Middle frontal gyrus (tissue), 1 donor: ENCODE measurements around the gene WNT6.

Experiments used
- DNase-seq: peaks from one replicate; pipeline ENCODE4 v3.0.0-alpha.2; 2015; ENCODE audit warnings: low spot score; ENCODE audit errors: extremely low spot score

WNT6 gene

DNA sequence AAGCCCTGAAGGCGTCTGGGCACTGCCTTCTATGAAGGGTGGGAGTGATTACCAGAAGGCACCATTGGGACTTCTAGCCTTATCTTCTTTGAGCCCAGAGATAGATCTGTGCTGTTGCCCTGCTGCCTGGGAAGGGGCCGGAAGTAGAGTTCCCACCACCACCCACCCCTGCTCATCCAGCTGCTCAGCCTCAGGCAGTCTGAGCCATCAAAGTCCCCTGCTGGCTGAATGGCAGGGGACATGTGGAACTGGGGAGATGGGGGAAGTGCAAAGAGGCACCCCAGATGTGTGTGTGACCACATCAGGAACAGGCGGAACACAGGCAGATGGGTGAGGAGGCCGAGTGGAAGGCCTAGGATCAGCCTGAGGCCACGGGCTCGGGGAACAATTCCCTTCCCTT is 17.7 kb downstream of the WNT6 start:
- no peak for DNase-seq

DNA sequence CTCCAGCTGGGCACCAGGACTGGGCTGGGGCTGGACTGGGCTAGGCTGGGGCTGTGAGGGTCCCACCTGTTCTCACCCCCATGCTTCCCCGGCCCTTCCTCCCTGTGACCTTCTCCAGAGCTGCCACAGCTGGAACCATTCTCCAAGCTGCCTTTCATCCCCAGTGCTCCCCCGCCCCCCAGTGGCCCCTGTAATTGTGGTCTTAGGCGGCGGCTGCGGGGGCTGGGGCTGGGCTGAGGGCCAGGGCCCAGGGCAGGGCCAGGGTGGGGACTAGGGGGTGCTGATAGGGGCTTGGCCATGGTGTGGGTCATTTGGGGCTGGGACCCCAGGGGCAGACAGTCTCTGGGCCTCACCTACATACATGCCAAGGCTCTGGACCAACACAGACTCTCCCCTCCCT is 18.3 kb downstream of the WNT6 start:
- no peak for DNase-seq

DNA sequence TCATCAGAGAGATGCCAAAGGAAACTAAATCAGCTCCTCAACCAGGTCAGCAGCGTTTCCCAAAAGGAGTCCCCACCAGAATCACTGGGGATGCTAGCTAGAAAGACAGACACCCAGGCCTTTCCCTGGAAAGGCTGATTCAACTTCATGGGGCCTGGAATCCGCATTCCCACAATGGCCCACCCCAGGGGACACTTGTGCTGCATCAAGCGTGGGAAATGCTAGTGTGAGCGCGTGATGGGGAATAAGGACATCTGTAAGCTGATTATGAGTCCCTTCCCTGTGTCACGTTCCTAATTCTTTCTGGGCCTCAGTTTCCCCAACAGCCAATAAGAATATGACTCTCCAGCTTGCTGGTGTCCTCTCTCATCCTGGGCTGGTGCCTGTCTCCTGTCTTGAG is 18.9 kb downstream of the WNT6 start:
- no peak for DNase-seq

DNA sequence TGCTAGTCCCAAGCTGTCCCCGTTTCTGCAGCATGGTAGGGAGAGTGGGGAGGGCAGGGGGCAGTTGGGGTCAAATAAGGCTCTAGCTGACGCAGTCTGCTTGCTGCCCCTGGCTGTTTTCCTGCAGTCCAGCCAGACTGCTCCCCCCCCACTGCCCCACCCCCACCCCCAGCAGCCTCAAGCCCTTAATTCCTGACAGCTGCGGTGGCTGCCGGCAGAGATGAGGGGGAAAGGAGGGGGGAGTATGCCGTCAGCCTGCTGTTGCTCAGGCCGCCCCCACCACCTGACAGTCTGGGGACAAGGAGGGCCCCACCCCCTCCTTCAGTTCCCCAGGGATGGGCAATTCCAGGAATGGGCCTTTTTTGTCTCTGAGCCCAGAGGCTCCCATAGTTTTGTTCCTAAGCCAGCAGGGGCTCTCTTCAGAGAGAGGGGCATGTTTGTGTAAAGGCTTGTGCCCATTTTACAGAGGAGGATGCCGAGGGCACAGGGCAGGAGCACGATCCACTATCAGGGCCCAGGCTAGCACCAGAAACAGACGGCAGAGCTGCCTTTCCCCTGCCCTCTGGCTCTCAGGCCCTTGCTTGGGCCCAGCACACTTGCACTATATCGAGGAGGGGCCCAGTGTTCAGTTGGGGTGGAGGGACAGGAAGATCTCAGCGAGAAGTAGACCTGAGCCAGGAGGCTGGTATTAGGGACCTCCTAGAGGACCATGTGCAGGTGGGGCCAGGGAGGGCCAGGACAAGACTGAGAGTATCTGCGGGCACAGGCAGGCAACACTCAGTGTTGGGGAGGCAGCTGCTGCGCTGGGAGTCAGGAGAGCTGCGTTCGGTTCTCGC is 19.5 kb downstream of the WNT6 start:
- DNase-seq: no peak

DNA sequence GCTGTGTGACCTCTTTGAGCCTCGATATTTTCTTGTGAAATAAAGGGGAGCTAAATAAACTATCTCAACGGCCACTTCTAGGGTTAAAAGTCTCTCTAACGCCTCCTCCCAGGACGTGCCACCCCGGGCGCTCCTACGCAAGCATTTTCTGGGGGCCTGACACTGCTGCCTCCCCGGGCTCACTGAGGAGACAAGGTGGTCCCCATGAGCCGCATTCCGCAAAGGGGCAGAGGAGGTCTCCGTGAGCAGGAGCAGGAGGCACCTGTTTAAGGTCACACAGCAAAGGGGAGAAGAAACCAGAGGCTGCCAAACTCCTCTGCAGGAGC is 20.1 kb downstream of the WNT6 start:
- DNase-seq: no peak

DNA sequence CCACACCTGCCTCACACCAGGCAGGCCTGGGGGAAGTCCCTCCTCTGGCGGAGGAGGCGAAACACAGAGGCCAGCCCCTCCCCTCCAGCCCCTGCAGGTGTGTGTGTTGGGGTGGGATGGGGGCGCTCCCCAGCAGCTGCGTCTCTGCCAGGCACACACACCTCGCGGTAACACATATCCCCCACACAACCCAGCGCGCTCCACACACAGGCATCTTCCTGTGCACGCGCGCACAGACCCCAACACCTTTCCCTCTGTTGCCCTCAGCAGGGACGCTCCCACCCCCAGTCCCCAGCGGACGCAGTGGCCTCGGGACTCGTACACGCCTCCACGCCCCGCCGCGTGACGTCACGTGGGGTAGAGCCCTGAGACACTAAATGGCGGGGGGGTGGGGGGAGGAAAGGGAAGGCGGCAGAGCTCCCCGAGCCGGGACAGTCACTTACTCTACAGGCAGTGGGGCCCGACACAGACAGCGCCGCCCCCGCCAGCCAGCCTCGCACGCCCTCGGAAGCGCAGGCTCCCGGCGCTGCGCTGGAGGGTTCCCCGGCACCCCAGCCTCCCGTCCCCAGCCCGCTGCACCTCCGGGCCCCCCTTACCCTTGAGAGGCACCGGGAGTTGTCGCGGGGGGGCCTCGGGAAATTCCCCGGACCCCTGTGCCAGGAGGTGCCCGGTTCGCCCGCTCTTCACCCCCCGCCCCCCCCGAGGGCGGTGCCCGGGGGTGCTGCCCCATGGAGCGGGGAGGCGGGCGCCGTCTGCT is 20.7 kb downstream of the WNT6 start, which contains the start of gene WNT10A:
Gene WNT10A (plus strand): TSS at position 751 of the 757 bp plus-strand sequence. CDS start 144 bp downstream, outside the sequence.
- no peak for DNase-seq

DNA sequence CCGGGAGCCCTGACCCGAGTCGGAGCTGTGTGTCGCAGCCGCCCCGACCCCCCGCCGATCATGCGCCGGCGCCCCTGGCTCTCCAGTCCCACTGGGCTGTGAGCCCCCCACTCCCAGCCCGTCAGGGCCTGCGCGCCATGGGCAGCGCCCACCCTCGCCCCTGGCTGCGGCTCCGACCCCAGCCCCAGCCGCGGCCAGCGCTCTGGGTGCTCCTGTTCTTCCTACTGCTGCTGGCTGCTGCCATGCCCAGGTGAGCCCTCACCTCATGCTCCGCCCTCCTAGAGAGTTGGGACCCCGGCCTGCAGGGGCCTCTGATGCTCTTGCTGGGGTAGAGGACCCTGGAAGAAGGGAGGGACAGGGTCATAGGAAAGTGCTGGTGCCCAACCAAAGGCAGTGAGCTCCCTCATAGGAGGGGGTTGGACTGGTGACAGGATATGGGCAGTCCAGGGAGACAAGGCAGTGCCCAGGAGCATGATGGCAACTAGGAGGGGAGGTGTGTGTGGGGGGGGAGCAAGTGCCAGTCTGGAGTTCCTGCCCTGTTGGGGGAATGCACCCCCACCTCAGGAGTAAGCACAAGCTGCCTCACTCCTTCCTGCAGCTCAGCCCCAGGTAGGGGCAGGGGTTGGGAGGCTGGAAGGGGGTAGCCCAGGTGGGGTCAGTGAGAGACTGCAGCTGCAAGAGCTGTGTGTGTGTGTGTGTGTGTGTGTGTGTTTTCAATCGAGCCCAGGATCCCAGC is 21.4 kb downstream of the WNT6 start:
- DNase-seq: no peak

DNA sequence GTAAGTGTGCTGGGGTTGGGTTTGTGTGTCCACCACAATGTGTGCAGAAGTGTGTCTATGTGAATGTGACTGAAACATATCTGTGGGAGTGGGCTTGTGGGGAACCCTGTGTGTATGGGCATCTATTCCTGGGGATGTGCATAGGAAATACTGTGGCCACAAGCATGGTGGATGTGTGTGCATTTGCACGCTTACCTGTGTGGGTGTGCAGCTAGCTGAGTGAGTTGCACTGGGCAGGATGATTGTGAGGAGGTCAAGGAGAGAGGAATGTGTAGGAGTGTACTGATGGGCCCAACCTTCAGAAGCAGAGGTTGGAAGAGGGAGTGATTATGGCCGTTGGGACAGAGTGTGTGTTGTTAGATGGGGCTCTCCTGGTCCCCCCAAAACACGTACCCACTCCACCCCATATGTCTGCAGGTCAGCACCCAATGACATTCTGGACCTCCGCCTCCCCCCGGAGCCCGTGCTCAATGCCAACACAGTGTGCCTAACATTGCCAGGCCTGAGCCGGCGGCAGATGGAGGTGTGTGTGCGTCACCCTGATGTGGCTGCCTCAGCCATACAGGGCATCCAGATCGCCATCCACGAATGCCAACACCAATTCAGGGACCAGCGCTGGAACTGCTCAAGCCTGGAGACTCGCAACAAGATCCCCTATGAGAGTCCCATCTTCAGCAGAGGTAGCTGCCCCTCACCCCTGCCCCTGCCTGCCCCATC is 22.3 kb downstream of the WNT6 start:
- DNase-seq: no peak

DNA sequence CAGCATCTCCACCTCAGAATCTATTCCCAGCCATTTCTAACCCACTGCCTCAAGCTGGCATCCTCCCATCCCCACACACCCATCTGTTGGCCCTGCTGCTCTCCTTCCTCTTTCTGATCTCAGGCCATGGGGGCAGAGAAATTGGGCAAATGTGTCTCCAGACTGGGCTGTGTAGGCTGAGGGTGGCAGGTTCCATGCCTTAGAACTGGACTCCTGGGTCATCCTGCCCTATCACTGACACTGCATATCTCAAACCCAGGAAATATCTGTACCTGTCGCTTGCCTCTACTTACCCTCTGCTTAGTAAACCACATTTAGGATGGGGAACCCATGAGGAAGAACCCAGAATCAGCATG is 22.8 kb downstream of the WNT6 start:
- no peak for DNase-seq

DNA sequence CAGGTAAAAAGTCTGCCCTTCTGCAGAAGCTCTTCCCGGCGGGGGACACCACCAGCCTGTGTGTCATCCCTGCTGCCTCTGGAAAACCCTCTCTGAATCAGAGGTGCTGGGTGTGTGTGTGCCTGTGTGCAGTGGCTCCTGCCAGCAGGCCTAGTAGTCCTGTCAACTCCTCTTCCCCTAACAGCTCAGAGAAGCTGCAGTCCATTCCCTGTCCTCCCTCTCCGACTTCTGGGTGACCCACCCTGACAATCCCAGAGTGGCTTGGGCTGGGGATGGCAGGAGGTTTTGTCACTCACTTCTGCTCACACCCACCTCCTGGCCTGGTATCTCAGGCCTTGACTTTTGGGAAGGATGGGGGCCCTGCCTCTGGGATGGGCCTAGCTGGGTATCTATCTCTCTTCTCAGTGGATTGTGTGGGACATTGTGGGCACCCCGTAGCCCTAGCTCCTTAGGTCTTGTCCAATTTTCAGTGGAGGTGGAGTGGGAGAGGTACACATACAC is 23.3 kb downstream of the WNT6 start:
- DNase-seq: no peak

DNA sequence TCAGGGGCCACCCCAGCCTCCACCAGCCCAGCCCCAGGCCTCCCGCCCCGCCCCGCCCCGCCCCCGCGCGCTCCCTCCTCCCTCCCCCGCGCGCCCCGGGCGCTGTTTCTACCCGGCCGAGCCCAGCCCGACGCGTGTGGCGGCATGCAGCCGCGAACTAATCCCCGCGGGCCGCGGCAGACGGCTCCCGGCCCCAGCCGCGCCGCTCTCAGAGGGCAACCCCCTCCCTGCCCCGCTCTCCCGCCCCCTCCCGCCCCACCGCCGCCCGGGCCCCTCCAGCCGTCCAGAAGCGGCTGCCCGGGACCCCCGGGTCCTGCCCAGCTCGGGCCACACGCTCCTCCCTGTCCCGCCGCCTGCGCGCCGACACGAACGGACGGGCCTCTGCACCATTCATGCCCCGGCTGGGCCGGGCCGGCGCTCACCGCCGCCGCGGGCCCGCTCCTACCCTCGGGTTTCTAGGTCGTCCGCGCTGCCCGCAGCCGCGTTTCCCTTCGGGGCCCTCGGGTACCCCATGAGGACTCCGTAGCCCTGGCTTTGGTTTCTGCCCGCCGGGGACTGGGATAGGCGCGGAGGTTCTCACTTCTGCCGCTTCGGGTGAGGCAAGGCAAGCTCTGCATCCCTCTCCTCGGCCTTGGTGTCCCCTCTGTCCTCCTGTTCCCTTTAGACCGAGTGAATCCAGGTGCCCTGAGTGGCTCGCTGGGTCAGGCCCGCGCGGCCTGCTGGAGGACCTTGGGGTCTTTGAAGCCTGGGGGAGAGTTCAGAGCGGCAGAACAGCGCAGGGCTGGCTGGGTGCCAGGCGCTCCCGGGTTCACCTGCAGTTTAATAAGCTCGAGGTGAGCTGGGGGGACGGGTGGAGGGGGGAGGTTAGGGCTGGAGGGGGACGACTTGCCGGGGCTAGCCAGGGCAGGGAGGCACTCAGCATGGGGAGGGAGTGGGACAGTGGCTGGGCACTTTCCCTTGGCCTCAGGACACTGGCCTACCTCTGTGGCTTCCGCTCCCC is 24.2 kb downstream of the WNT6 start:
- no peak for DNase-seq

DNA sequence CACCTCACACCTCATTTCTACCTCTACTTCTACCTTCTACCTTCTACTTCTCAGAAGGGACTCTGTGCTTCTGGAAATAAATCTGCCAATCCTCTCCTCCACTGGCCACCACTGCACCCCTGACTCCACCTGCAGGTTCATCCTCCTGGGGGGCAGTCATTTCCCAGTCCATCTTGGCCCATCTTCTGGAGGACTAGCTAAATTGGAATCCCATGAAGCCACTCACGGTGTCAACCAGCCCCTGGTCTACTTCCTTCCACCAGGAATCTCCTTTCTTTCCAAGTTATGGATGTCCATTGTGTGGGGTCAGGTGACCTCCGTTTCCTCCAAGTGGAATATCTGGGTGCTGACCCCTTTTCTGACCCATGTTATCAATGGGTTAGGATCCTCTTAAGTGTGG is 24.9 kb downstream of the WNT6 start:
- no peak for DNase-seq

DNA sequence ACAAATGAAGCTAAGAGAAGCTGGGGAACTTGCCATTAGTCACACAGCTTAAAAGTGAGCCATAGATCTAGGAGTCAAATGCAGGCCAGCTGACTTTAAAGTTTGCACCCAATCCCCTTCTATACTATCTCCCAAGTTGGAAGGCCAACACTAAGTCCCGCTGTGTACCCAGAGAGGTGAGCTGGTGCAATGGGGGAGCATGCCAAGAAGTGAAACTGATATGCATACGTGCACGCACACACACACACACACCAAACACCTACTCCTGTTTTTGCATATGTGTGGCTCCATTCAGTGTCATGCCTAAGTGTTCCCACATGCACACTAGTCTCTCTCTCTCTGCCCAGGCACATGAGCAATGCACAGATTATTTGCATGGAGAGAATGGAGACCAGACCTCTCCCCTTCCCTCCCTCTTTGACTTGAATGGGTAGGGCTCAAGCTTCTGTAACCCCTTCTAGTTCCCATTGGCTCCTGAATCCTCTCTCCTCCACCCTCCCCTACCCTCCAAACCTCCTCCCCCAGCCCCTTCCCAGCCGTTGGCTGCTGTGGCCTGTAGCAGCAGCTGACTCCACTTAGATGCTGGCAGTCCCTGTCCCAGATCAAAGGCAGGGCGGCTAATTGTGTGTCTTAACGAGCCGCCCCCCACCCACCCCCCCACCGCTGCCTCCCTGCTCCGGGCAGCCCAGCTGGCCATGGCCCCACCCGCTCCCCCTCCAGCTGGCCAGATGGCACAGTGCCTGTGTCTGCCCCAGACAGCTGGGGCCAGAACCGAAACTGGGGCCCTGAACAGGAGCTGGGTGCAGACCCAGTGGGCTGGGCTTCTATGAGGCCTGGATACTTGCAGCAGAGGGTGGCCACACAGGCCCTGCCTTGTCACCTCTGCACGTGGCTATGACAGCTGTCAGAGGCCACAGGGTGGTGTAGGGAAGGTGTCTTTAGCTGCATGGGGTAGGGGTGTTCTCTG is 26.7 kb downstream of the WNT6 start:
- DNase-seq: peak; percentile 28

DNA sequence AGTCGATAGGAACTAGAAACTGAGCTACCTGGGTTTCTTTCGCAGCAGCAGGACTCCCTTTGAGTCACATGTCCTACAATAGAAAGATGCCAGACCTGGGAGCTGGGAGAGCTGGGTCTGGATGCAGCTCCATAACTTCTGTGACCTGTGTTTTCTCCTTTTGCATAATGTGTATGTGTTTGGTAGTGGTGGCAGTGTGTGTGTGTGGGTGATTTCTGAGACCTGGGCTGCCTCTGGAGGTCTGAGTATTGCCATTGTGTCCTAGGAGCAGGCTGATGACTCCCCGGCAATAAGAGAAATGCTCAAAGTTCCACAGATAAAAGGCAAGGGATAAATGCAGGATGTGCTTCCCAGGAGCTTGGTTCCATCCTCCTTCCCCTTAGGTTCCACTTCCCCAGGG is 27.5 kb downstream of the WNT6 start:
- DNase-seq: no peak

DNA sequence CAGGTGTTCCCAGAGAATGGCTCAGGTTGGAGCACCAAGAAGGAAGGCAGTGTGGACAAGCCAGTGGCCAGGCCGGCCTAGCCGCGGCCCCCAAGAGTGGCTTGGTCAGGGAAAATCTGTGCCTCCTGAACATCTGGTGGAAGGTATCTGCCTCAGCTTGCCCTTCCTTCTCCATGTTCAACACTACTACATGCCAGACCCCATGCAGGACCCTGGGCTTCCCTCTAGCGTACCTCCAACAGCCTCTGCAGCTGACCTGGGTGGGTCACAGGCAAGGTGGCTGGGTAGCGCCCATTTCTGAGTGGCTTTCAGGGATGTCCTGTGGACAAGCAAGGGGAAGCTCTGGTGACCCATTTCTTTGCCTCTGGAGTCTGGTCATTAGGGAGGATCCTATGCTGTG is 28.7 kb downstream of the WNT6 start:
- DNase-seq: no peak

DNA sequence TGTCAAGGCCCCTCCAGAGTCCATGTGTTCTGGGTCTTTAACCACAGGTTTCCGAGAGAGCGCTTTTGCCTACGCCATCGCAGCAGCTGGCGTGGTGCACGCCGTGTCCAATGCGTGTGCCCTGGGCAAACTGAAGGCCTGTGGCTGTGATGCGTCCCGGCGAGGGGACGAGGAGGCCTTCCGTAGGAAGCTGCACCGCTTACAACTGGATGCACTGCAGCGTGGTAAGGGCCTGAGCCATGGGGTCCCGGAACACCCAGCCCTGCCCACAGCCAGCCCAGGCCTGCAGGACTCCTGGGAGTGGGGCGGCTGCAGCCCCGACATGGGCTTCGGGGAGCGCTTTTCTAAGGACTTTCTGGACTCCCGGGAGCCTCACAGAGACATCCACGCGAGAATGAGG is 30.3 kb downstream of the WNT6 start:
- no peak for DNase-seq

DNA sequence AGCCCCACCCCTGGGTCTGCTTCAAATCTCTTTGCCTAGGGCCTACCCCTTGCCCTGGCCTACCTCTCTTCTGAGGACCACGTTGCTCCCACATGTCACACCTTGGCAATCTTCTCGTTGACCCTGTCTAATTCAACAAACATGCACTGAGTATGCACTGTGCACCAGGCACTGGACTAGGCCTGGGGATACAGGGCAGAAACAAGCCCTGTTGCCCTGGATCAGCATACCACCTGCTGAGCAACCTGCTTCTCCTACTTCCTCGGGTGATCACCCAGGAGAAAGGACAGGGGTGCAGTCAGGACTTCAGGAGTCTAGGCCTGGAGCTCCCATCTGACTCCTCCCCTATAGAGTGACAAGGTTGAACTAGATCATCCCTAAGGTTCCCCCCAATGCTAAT is 30.8 kb downstream of the WNT6 start:
- DNase-seq: no peak

DNA sequence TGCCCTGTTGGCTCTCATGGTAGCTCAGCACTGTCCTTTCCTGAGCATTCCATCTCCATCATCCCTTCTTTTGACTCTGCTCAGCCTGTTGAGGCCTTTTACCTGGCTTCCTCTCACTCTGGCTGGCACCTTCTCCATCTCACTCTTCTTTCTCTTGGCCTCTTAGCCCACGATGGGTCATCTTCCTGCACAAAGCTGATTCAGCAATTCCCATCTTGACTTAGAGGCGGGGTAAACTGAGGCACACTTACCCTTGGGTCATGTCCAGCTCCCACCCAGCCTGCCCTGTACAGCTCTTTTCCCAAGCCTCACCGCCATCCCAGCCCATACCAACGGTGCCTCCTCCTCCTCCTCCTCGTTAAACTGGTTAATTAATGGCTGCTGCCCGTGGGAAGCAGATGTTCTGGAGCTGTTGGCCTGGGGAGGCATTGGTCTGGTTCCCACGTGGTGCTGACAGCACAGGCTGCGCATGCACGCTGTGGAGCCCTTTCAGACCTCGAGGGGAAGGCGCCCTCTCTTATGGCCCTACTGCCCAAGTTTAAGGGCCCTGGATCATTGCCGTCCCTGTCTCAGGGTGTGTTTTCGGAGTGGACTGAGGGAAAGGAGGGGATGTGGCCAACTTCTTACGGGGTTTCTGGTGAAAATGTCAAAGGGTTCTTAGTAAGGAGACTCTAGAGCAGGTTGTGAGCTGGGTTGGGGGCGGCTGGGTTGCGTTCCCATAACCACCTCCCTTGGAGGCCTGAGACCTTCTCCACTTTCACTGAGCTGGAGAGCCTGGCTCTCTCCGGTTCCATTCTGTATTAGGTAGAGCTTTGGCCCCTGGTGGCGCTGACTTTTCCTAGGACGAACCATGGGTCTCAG is 31.9 kb downstream of the WNT6 start:
- DNase-seq: no peak
